ENCODE data around the gene CCS.

DNA sequence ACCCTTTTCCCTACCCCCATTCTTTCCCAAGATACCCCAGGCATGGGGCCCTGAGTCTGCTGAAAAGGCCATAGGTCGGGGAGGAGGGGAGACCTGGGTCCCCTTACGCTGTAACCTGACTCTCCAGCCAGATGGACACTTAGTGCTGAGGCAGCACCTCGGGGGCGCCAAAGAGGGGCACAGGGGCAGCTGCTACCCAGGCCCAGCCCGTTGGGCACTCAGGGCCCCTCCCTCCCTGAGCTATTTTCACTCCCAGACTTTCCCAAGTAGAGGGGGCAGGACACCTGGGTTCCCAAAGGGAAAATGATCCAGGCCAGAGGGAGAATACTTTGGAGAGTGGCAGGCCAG, 45.3 kb upstream of the CCS start:
- TF ChIP-seq HDGF (IDR thresholded peaks at IDR 0.05; ENCODE audit: borderline replicate concordance) (no peak), FOXM1 (IDR thresholded peaks at IDR 0.05; ENCODE audit: borderline replicate concordance) (no peak), ELF4 (IDR thresholded peaks at IDR 0.05) (no peak), FOXA1 (IDR thresholded peaks at IDR 0.05) (no peak), TARDBP (IDR thresholded peaks at IDR 0.05) (no peak), FOXK2 (IDR thresholded peaks at IDR 0.05) (no peak), SUZ12 (IDR thresholded peaks at IDR 0.05) (no peak)
